Peyer's patch (tissue), 4 donors: Measurements from ENCODE around the gene PDE4C.

ENCODE experiments used
- POLR2A ChIP-seq, 2 donors: fragments of 450-650 bp; IDR thresholded peaks; one replicate each; pipeline ENCODE4 v1.5.1; 2017; ENCODE audit warnings: antibody characterized with exemption in 2 of 2, mild to moderate bottlenecking in 2 of 2, moderate library complexity in 2 of 2
- TF ChIP-seq, protein P1 (sequence below), 6 experiments: fragments of 450-650 bp in 4 of 6; fragments of 200-600 bp in 2 of 6; sonication (generic) in 1 of 6; IDR thresholded peaks; one replicate each; pipeline ENCODE4 v1.5.1; 2017 to 2019; ENCODE audit warnings: antibody characterized with exemption in 6 of 6, mild to moderate bottlenecking in 3 of 6, moderate library complexity in 1 of 6

DNA sequence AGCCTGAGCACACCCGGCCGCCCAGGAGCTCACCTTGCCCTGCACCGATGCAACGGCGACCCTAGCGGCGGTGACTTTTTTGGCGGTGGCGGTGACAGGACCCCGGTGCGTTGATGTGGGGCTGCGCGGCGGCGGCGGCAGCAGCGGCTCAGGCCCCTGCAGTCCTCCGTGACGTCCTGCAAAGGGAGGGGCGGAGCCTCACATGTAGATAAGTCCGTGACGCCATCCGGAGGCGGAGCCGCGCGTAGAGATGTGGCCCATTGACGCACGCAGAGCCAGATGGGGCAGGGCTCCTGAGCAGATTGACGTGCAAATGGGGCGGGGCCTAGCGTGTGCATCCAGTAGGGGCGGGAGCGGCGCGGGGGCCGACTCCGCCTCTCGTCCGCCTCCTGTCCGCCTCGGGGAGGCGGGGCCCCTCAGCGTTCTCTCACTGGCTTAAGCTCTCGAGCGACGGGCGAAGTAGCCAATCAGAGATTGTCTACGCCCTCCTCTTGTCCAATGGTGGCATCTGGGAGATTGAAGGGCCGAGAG, 22.3 kb downstream of the PDE4C start, which contains the start of gene RAB3A:
- TF ChIP-seq, protein P1, sequence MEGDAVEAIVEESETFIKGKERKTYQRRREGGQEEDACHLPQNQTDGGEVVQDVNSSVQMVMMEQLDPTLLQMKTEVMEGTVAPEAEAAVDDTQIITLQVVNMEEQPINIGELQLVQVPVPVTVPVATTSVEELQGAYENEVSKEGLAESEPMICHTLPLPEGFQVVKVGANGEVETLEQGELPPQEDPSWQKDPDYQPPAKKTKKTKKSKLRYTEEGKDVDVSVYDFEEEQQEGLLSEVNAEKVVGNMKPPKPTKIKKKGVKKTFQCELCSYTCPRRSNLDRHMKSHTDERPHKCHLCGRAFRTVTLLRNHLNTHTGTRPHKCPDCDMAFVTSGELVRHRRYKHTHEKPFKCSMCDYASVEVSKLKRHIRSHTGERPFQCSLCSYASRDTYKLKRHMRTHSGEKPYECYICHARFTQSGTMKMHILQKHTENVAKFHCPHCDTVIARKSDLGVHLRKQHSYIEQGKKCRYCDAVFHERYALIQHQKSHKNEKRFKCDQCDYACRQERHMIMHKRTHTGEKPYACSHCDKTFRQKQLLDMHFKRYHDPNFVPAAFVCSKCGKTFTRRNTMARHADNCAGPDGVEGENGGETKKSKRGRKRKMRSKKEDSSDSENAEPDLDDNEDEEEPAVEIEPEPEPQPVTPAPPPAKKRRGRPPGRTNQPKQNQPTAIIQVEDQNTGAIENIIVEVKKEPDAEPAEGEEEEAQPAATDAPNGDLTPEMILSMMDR (IDR thresholded peaks at IDR 0.05): no peak
- peak; percentile 66 to 67 for TF ChIP-seq POLR2A (IDR thresholded peaks at IDR 0.05)
